ENCODE data around the gene PAX7.

DNA sequence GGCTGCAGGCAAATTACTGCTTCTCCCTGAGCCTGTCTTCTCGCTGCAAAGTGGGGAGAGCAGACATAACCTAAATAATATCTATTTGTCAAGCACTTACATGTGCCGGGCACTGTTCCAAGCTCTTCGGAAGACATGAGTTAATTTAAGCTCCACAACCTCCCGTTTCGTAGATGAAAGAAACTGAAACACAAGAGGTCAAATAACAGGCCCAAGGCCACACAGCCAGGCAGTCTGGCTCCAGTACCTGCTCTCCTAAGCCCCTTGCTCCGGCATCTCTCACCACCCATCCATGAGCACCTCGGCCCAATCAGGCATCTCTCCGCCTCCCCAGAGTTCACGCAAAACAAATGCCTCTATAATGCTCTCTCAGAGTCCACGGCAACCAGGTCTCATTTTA lies 163.4 kb downstream of the PAX7 start:
- TF ChIP-seq, protein P1, sequence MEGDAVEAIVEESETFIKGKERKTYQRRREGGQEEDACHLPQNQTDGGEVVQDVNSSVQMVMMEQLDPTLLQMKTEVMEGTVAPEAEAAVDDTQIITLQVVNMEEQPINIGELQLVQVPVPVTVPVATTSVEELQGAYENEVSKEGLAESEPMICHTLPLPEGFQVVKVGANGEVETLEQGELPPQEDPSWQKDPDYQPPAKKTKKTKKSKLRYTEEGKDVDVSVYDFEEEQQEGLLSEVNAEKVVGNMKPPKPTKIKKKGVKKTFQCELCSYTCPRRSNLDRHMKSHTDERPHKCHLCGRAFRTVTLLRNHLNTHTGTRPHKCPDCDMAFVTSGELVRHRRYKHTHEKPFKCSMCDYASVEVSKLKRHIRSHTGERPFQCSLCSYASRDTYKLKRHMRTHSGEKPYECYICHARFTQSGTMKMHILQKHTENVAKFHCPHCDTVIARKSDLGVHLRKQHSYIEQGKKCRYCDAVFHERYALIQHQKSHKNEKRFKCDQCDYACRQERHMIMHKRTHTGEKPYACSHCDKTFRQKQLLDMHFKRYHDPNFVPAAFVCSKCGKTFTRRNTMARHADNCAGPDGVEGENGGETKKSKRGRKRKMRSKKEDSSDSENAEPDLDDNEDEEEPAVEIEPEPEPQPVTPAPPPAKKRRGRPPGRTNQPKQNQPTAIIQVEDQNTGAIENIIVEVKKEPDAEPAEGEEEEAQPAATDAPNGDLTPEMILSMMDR (IDR thresholded peaks at IDR 0.05; ENCODE audit: poor library complexity, severe bottlenecking): no peak
- TF ChIP-seq, protein P2, sequence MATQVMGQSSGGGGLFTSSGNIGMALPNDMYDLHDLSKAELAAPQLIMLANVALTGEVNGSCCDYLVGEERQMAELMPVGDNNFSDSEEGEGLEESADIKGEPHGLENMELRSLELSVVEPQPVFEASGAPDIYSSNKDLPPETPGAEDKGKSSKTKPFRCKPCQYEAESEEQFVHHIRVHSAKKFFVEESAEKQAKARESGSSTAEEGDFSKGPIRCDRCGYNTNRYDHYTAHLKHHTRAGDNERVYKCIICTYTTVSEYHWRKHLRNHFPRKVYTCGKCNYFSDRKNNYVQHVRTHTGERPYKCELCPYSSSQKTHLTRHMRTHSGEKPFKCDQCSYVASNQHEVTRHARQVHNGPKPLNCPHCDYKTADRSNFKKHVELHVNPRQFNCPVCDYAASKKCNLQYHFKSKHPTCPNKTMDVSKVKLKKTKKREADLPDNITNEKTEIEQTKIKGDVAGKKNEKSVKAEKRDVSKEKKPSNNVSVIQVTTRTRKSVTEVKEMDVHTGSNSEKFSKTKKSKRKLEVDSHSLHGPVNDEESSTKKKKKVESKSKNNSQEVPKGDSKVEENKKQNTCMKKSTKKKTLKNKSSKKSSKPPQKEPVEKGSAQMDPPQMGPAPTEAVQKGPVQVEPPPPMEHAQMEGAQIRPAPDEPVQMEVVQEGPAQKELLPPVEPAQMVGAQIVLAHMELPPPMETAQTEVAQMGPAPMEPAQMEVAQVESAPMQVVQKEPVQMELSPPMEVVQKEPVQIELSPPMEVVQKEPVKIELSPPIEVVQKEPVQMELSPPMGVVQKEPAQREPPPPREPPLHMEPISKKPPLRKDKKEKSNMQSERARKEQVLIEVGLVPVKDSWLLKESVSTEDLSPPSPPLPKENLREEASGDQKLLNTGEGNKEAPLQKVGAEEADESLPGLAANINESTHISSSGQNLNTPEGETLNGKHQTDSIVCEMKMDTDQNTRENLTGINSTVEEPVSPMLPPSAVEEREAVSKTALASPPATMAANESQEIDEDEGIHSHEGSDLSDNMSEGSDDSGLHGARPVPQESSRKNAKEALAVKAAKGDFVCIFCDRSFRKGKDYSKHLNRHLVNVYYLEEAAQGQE (IDR thresholded peaks at IDR 0.05; ENCODE audit: borderline replicate concordance): no peak
- TF ChIP-seq EZH2 (IDR thresholded peaks at IDR 0.05; ENCODE audit: borderline replicate concordance, insufficient read depth, low read length, poor library complexity, severe bottlenecking) (no peak), POLR2AphosphoS5 (IDR thresholded peaks at IDR 0.05) (no peak), RAD21 (conservative IDR thresholded peaks at IDR 0.05) (no peak), EP300 (conservative IDR thresholded peaks at IDR 0.05; ENCODE audit: poor library complexity, severe bottlenecking) (no peak), MXI1 (conservative IDR thresholded peaks at IDR 0.05; ENCODE audit: poor library complexity, severe bottlenecking) (no peak), SMC3 (conservative IDR thresholded peaks at IDR 0.05; ENCODE audit: poor library complexity) (no peak)
